Neural crest cell (in vitro differentiated cells): ENCODE measurements around the gene HM13. TPM values are rescaled to one million over a fixed set of nuclear protein-coding genes. Genes with fewer than 3 reads are reported as not detected.
"Not testable (repeated sequence)": the region's sequence is repeated elsewhere in the genome, so short reads cannot be mapped to it uniquely, and the experiment has no call there.

Experiments used
- DNase-seq: peaks from one replicate; pipeline ENCODE4 v3.0.0; 2021; ENCODE audit warnings: low read depth, mixed read lengths, low spot score
- H3K27ac Mint-ChIP-seq: one replicate; pipeline ENCODE4 v1.8.0; 2021; ENCODE audit warnings: mild to moderate bottlenecking, mixed read lengths; ENCODE audit not compliant: unreplicated experiment
- H3K27me3 Mint-ChIP-seq: 2 replicates; pipeline ENCODE4 v1.8.0; 2021; ENCODE audit warnings: low read depth, mild to moderate bottlenecking, mixed read lengths
- H3K36me3 Mint-ChIP-seq: 2 replicates; pipeline ENCODE4 v1.8.0; 2021; ENCODE audit warnings: low read depth, mild to moderate bottlenecking, mixed read lengths
- H3K4me1 Mint-ChIP-seq: 2 replicates; pipeline ENCODE4 v1.8.0; 2021; ENCODE audit warnings: mixed read lengths
- H3K4me3 Mint-ChIP-seq: one replicate; pipeline ENCODE4 v1.8.0; 2021; ENCODE audit warnings: mild to moderate bottlenecking, mixed read lengths
- H3K9me3 Mint-ChIP-seq: 2 replicates; pipeline ENCODE4 v1.8.0; 2021; ENCODE audit warnings: mixed read lengths
- CTCF ChIP-seq: fragments of 200-600 bp; sonication (generic); conservative IDR thresholded peaks from 2 replicates; pipeline ENCODE4 v1.5.0; 2021; ENCODE audit warnings: antibody characterized with exemption, mild to moderate bottlenecking
- total RNA-seq: library from RNA; stranded (reverse); gene quantifications from 2 replicates; pipeline ENCODE4 v1.2.1, GENCODE V29; 2021

HM13 gene
- total RNA-seq, 1 donor from 2014 or later = 179 TPM

GRCh38 chr20:31605902-31606803 is 91.9 kb downstream of the HM13 start:
- peaks cover 52% of the 10 kb centered on the region for H3K4me1 Mint-ChIP-seq

GRCh38 chr20:31606804-31607639 is 92.8 kb downstream of the HM13 start:
- H3K4me1 Mint-ChIP-seq = peaks cover 52% of the 10 kb centered on the region
- no peak overlapping the region for H3K27ac Mint-ChIP-seq
- peak overlapping the region; percentile 92 for H3K4me3 Mint-ChIP-seq
- H3K9me3 Mint-ChIP-seq = no peaks in the 10 kb centered on the region
- no peaks in the 10 kb centered on the region for H3K36me3 Mint-ChIP-seq
- no peak for DNase-seq
- H3K27me3 Mint-ChIP-seq = peaks cover 67% of the 10 kb centered on the region
- TF ChIP-seq CTCF = no peak

More at GRCh38 chr20:31605902-31606803, 91.9 kb downstream of the HM13 start:
- peak; percentile 11 for TF ChIP-seq CTCF
- Mint-ChIP-seq H3K4me3 (peak overlapping the region; percentile 92), H3K9me3 (no peaks in the 10 kb centered on the region), H3K36me3 (no peaks in the 10 kb centered on the region), H3K27me3 (peaks cover 64% of the 10 kb centered on the region), H3K27ac (no peak overlapping the region)
- DNase-seq = peak; percentile 33

- Mint-ChIP-seq H3K36me3 (no peaks in the 10 kb centered on the region), H3K27me3 (peaks cover 66% of the 10 kb centered on the region), H3K4me3 (peak overlapping the region; percentile 77), H3K27ac (no peak overlapping the region), H3K4me1 (peaks cover 51% of the 10 kb centered on the region), H3K9me3 (no peaks in the 10 kb centered on the region)
- no peak for DNase-seq
- no peak for TF ChIP-seq CTCF
These were observed 93.5 kb downstream of the HM13 start for GRCh38 chr20:31607640-31608250.

GRCh38 chr20:31608251-31608945 is 94.2 kb downstream of the HM13 start:
- peaks cover 67% of the 10 kb centered on the region for H3K27me3 Mint-ChIP-seq
- no peaks in the 10 kb centered on the region for H3K36me3 Mint-ChIP-seq
- H3K4me1 Mint-ChIP-seq = peaks cover 52% of the 10 kb centered on the region
- DNase-seq = no peak
- no peaks in the 10 kb centered on the region for H3K9me3 Mint-ChIP-seq
- no peak for TF ChIP-seq CTCF
- no peak overlapping the region for H3K27ac Mint-ChIP-seq
- H3K4me3 Mint-ChIP-seq = peak overlapping the region; percentile 79

GRCh38 chr20:31612271-31612640 is 98.0 kb downstream of the HM13 start:
- not testable (repeated sequence) for H3K36me3 Mint-ChIP-seq, H3K4me3 Mint-ChIP-seq

More at GRCh38 chr20:31612271-31612640, 98.0 kb downstream of the HM13 start:
- H3K27ac Mint-ChIP-seq, H3K9me3 Mint-ChIP-seq, DNase-seq: not testable (repeated sequence)
- Mint-ChIP-seq H3K27me3 (peaks cover 41% of the 10 kb centered on the region), H3K4me1 (peaks cover 20% of the 10 kb centered on the region)
